ENCODE results near the gene TNFRSF18.

TNFRSF18 gene

DNA sequence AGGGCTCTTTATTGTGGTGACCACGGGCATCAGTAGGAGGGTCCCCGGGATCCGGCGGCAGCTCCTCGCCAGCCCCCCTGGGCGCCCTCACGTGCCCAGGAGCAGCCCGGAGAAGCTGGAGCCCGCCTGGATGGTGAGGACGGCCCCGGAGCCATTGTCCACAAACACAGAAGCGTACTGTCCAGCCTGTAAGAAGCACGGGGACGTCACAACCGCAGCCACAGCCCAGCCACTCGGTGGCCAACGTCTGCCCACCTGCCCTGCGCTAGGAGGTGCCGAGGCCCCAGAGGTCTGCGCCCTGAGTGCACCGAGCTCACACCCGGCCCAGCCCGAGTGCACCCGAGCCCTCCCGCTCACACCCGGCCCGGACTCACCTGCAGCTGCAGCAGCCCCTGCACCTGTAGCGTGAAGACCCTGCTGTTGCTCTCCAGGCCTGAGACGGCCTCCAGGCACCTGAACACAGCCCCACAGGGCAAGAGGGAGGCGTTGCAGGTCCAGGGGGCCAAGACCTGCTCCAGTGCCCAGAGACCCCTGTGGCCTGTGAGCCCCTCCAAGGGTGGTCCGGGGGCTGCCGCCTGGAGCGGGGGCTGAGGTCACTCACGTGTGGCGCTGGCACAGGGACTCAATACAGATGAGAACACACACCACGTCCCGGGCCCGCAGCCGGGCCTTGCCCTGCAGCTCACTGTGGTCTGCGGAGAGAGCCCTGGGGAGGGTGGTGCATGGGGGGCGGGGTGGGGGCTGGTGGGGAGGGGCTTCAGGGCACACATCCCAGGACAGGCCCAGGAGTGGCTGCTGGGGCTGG is 36.3 kb upstream of the TNFRSF18 start:
- H3K4me2 ChIP-seq (ENCODE audit: insufficient read depth, low read length) = no peak overlapping the region
- TF ChIP-seq CTCF (IDR thresholded peaks at IDR 0.05; ENCODE audit: borderline replicate concordance, extremely low read depth, low read length, poor library complexity, severe bottlenecking) (no peak), EZH2 (IDR thresholded peaks at IDR 0.05; ENCODE audit: borderline replicate concordance, low read depth, low read length, severe bottlenecking) (no peak)
- no peak overlapping the region for H3K9ac ChIP-seq (ENCODE audit: low read depth, low read length)
- no peaks in the 10 kb centered on the region for H3K9me3 ChIP-seq (ENCODE audit: insufficient read depth, low read length, severe bottlenecking)
- no peak for ATAC-seq (ENCODE audit: insufficient read depth, low read depth)
- H3K4me3 ChIP-seq (ENCODE audit: low read depth in 1 of 2, low read length in 2 of 2) = no peak overlapping the region
- H3K4me1 ChIP-seq (ENCODE audit: insufficient read depth, low read length) = no peaks in the 10 kb centered on the region
- no peak overlapping the region for H2AFZ ChIP-seq (ENCODE audit: low read depth, low read length)
- H4K20me1 ChIP-seq (ENCODE audit: insufficient read depth, low read length) = peaks cover 3% of the 10 kb centered on the region; the same call in 1 of the 2 replicates
- no peaks in the 10 kb centered on the region for H3K27me3 ChIP-seq (ENCODE audit: insufficient read depth, low read length, poor library complexity)
- no peak for DNase-seq
- no peaks in the 10 kb centered on the region for H3K36me3 ChIP-seq (ENCODE audit: insufficient read depth, low read length)
- no peaks in the 10 kb centered on the region for H3K79me2 ChIP-seq (ENCODE audit: insufficient read depth, low read length)
- H3K27ac ChIP-seq (ENCODE audit: low read length) = no peak overlapping the region

DNA sequence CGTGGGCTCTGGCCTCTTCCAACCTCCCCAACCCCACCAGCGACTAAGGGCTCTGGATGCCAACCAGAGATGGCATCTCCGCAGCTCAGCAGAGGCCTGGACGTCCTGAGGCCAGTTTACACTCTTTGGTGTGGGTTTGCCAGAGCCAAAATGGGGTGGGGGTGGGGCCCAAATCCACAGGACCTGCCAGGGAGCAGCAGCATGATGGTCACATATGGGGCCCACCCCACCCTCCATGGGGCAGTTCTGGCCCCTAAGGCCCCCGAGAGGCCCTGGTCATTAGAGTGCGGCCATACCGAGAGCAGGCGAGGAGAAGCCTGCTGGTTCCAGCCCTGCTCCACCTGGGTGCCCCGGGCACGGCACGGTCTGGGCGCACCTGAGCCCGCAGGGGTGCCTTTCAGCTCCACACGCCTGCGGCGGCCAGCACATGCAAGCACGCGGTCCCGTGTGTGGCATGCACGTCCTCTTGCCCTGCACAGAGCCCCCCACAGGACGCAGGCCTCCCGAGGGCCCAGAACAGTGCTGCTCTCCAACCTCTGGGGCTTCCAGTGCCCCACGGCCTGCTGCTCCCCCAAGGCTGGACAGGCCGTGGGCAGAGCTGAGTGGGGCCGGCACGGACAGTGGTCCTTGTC is 35.3 kb upstream of the TNFRSF18 start:
- no peaks in the 10 kb centered on the region for H3K79me2 ChIP-seq (ENCODE audit: insufficient read depth, low read length)
- no peak overlapping the region for H3K4me2 ChIP-seq (ENCODE audit: insufficient read depth, low read length)

GRCh38 chr1:1240822-1241587 is 34.6 kb upstream of the TNFRSF18 start:
- Histone ChIP-seq H3K27me3 (ENCODE audit: insufficient read depth, low read length, poor library complexity) (no peaks in the 10 kb centered on the region), H4K20me1 (ENCODE audit: insufficient read depth, low read length) (peaks cover 14% of the 10 kb centered on the region), H3K9me3 (ENCODE audit: insufficient read depth, low read length, severe bottlenecking) (no peaks in the 10 kb centered on the region), H3K27ac (ENCODE audit: low read length) (no peak overlapping the region), H3K4me2 (ENCODE audit: insufficient read depth, low read length) (no peak overlapping the region), H3K4me3 (ENCODE audit: low read depth in 1 of 2, low read length in 2 of 2) (no peak overlapping the region), H3K79me2 (ENCODE audit: insufficient read depth, low read length) (no peaks in the 10 kb centered on the region), H3K9ac (ENCODE audit: low read depth, low read length) (no peak overlapping the region), H3K36me3 (ENCODE audit: insufficient read depth, low read length) (no peaks in the 10 kb centered on the region), H2AFZ (ENCODE audit: low read depth, low read length) (no peak overlapping the region), H3K4me1 (ENCODE audit: insufficient read depth, low read length) (no peaks in the 10 kb centered on the region)
- no peak for ATAC-seq (ENCODE audit: insufficient read depth, low read depth)
- no peak for TF ChIP-seq CTCF (IDR thresholded peaks at IDR 0.05; ENCODE audit: borderline replicate concordance, extremely low read depth, low read length, poor library complexity, severe bottlenecking)
- no peak for DNase-seq

More for the DNA sequence above, 35.3 kb upstream of the TNFRSF18 start:
- no peak overlapping the region for H3K27ac ChIP-seq (ENCODE audit: low read length)
- DNase-seq (no peak), ATAC-seq (ENCODE audit: insufficient read depth, low read depth) (no peak)
- H3K4me1 ChIP-seq (ENCODE audit: insufficient read depth, low read length) = no peaks in the 10 kb centered on the region
- no peak overlapping the region for H2AFZ ChIP-seq (ENCODE audit: low read depth, low read length)
- H3K9ac ChIP-seq (ENCODE audit: low read depth, low read length) = no peak overlapping the region
- H4K20me1 ChIP-seq (ENCODE audit: insufficient read depth, low read length) = peaks cover 7% of the 10 kb centered on the region; the same call in 1 of the 2 replicates
- TF ChIP-seq EZH2 (IDR thresholded peaks at IDR 0.05; ENCODE audit: borderline replicate concordance, low read depth, low read length, severe bottlenecking) = no peak
- TF ChIP-seq CTCF (IDR thresholded peaks at IDR 0.05; ENCODE audit: borderline replicate concordance, extremely low read depth, low read length, poor library complexity, severe bottlenecking) = no peak
- H3K36me3 ChIP-seq (ENCODE audit: insufficient read depth, low read length) = no peaks in the 10 kb centered on the region
- no peak overlapping the region for H3K4me3 ChIP-seq (ENCODE audit: low read depth in 1 of 2, low read length in 2 of 2)
- no peaks in the 10 kb centered on the region for H3K27me3 ChIP-seq (ENCODE audit: insufficient read depth, low read length, poor library complexity)
- H3K9me3 ChIP-seq (ENCODE audit: insufficient read depth, low read length, severe bottlenecking) = no peaks in the 10 kb centered on the region
